Measurements from ENCODE around the gene NDUFB11.
"Not testable (repeated sequence)": the region's sequence is repeated elsewhere in the genome, so short reads cannot be mapped to it uniquely, and the experiment has no call there.

NDUFB11 gene

GRCh38 chrX:47133493-47133892, 11.0 kb downstream of the NDUFB11 start:
- peaks cover 3% of the 10 kb centered on the region for H3K9me3 Mint-ChIP-seq
- no peaks in the 10 kb centered on the region for H3K36me3 Mint-ChIP-seq (ENCODE audit: low read depth)
- TF ChIP-seq CTCF (IDR thresholded peaks at IDR 0.05; ENCODE audit: unreplicated experiment in 3 of 3), result no peak
- no peak overlapping the region for H3K4me3 Mint-ChIP-seq
- no peak overlapping the region for H3K27ac Mint-ChIP-seq
- no peaks in the 10 kb centered on the region for H3K27me3 Mint-ChIP-seq (ENCODE audit: low read depth)
- H3K4me1 Mint-ChIP-seq, result no peaks in the 10 kb centered on the region

- H3K27me3 Mint-ChIP-seq (ENCODE audit: low read depth), result no peaks in the 10 kb centered on the region
- H3K4me3 Mint-ChIP-seq, result peak overlapping the region; percentile 94 to 99 (median 96)
- H3K27ac Mint-ChIP-seq, result peak overlapping the region; percentile 94 to 99 (median 98)
- H3K4me1 Mint-ChIP-seq, result no peaks in the 10 kb centered on the region
- H3K9me3 Mint-ChIP-seq, result peaks cover 5% of the 10 kb centered on the region
- no peaks in the 10 kb centered on the region for H3K36me3 Mint-ChIP-seq (ENCODE audit: low read depth)
- TF ChIP-seq CTCF (IDR thresholded peaks at IDR 0.05; ENCODE audit: unreplicated experiment in 3 of 3), result no peak
Observed at GRCh38 chrX:47129899-47130358, 14.6 kb downstream of the NDUFB11 start.

- H3K27ac Mint-ChIP-seq, result peak overlapping the region; percentile 94 to 99 (median 98)
- no peaks in the 10 kb centered on the region for H3K36me3 Mint-ChIP-seq (ENCODE audit: low read depth)
- TF ChIP-seq CTCF (IDR thresholded peaks at IDR 0.05; ENCODE audit: unreplicated experiment in 3 of 3), result no peak
- no peaks in the 10 kb centered on the region for H3K27me3 Mint-ChIP-seq (ENCODE audit: low read depth)
- H3K4me3 Mint-ChIP-seq, result peak overlapping the region; percentile 94 to 99 (median 96)
- H3K4me1 Mint-ChIP-seq, result no peaks in the 10 kb centered on the region
- peaks cover 5% of the 10 kb centered on the region for H3K9me3 Mint-ChIP-seq
Observed at GRCh38 chrX:47129157-47129898, 15.2 kb downstream of the NDUFB11 start.

GRCh38 chrX:47124466-47124865, 20.0 kb downstream of the NDUFB11 start:
- H3K27ac Mint-ChIP-seq; H3K4me3 Mint-ChIP-seq; H3K9me3 Mint-ChIP-seq; H3K36me3 Mint-ChIP-seq (ENCODE audit: low read depth); H3K4me1 Mint-ChIP-seq; H3K27me3 Mint-ChIP-seq (ENCODE audit: low read depth): not testable (repeated sequence)

- H3K27me3 Mint-ChIP-seq (ENCODE audit: low read depth); H3K27ac Mint-ChIP-seq; H3K4me3 Mint-ChIP-seq; H3K36me3 Mint-ChIP-seq (ENCODE audit: low read depth); H3K4me1 Mint-ChIP-seq: not testable (repeated sequence)
- H3K9me3 Mint-ChIP-seq, result peaks cover 29% of the 10 kb centered on the region
Observed at GRCh38 chrX:47116551-47117110, 27.9 kb downstream of the NDUFB11 start.

GRCh38 chrX:47112316-47112954, 32.1 kb downstream of the NDUFB11 start:
- Mint-ChIP-seq H3K27ac (no peak overlapping the region), H3K27me3 (ENCODE audit: low read depth) (no peaks in the 10 kb centered on the region), H3K4me1 (no peaks in the 10 kb centered on the region), H3K9me3 (peaks cover 30% of the 10 kb centered on the region), H3K4me3 (no peak overlapping the region), H3K36me3 (ENCODE audit: low read depth) (no peaks in the 10 kb centered on the region)
- no peak for TF ChIP-seq CTCF (IDR thresholded peaks at IDR 0.05; ENCODE audit: unreplicated experiment in 3 of 3)

- H3K27me3 Mint-ChIP-seq (ENCODE audit: low read depth); H3K27ac Mint-ChIP-seq; H3K36me3 Mint-ChIP-seq (ENCODE audit: low read depth); H3K4me1 Mint-ChIP-seq; H3K4me3 Mint-ChIP-seq: not testable (repeated sequence)
- peaks cover 20% of the 10 kb centered on the region for H3K9me3 Mint-ChIP-seq
Observed at GRCh38 chrX:47110936-47111615, 33.4 kb downstream of the NDUFB11 start.
